ENCODE results near the gene IRF9.

GRCh38 chr14:24172261-24172860 lies 11.3 kb downstream of the IRF9 start:
- no peak for TF ChIP-seq CTCF (IDR thresholded peaks at IDR 0.05)
- TF ChIP-seq ZFX (IDR thresholded peaks at IDR 0.05; ENCODE audit: borderline replicate concordance), result no peak
